Activated gamma-delta T cell treated with anti-CD3 and anti-CD28 coated beads, Interleukin-2, amount 50 U/mL, for 16 hours (primary cell): ENCODE data around the gene CHCT1.
"Not testable (repeated sequence)": the region's sequence is repeated elsewhere in the genome, so short reads cannot be mapped to it uniquely, and the experiment has no call there.

Source experiments
- DNase-seq: peaks from one replicate; pipeline ENCODE4 v3.0.0-alpha.2; 2020; ENCODE audit warnings: low read depth

CHCT1 gene

GRCh38 chr17:60398227-60398959 lies 23.9 kb upstream of the CHCT1 start:
- no peak for DNase-seq

- DNase-seq = no peak
These were observed 20.5 kb upstream of the CHCT1 start for GRCh38 chr17:60401819-60402218.

GRCh38 chr17:60403523-60403810 lies 18.8 kb upstream of the CHCT1 start:
- DNase-seq = no peak

GRCh38 chr17:60403962-60404361 lies 18.3 kb upstream of the CHCT1 start:
- DNase-seq = no peak

- DNase-seq = no peak
These were observed 15.4 kb upstream of the CHCT1 start for GRCh38 chr17:60406887-60407286.

- DNase-seq = no peak
These were observed 12.3 kb upstream of the CHCT1 start for GRCh38 chr17:60410001-60410400.

GRCh38 chr17:60412701-60413100 lies 9.6 kb upstream of the CHCT1 start:
- DNase-seq = no peak

- no peak for DNase-seq
These were observed 7.1 kb upstream of the CHCT1 start for GRCh38 chr17:60415146-60415545.

GRCh38 chr17:60416368-60416925 lies 5.8 kb upstream of the CHCT1 start:
- no peak for DNase-seq

GRCh38 chr17:60419003-60419402 lies 3.3 kb upstream of the CHCT1 start:
- DNase-seq = not testable (repeated sequence)

- DNase-seq = not testable (repeated sequence)
These were observed 2.4 kb upstream of the CHCT1 start for GRCh38 chr17:60419875-60420274.

- DNase-seq = peak; percentile 65
These were observed 772 bp upstream of the CHCT1 start for GRCh38 chr17:60421273-60422161.

- DNase-seq = no peak
These were observed 1.6 kb downstream of the CHCT1 start for GRCh38 chr17:60423865-60424264.

GRCh38 chr17:60425626-60426025 lies 3.3 kb downstream of the CHCT1 start:
- no peak for DNase-seq

GRCh38 chr17:60426596-60426995 lies 4.3 kb downstream of the CHCT1 start:
- DNase-seq = no peak

- not testable (repeated sequence) for DNase-seq
These were observed 6.2 kb downstream of the CHCT1 start for GRCh38 chr17:60428491-60428890.

GRCh38 chr17:60430561-60430960 lies 8.3 kb downstream of the CHCT1 start:
- not testable (repeated sequence) for DNase-seq

GRCh38 chr17:60433021-60433997 lies 11.0 kb downstream of the CHCT1 start:
- DNase-seq = not testable (repeated sequence)

- DNase-seq = peak; percentile 17
These were observed 13.2 kb downstream of the CHCT1 start for GRCh38 chr17:60435244-60436167.

- DNase-seq = no peak
These were observed 14.4 kb downstream of the CHCT1 start for GRCh38 chr17:60436676-60437075.

GRCh38 chr17:60439501-60439900 lies 17.2 kb downstream of the CHCT1 start:
- DNase-seq = no peak
